SK-N-SH (cell line): ENCODE data around the gene PELI2. TPM values are rescaled to one million over a fixed set of nuclear protein-coding genes. Genes with fewer than 3 reads are reported as not detected.

Experiments
- CTCF ChIA-PET: fragments of 300-600, 350-600 bp; formaldehyde crosslinking; extraction: SDS; loops from one replicate; lab custom pipeline; 2021; lab: Yijun Ruan, JAX
- POLR2A ChIA-PET: fragments of 350-600 bp; sonication (Branson Sonifier 250); formaldehyde crosslinking; extraction: SDS; loops from one replicate; lab custom pipeline; 2020; ENCODE audit warnings: antibody characterized with exemption, inconsistent platforms; lab: Yijun Ruan, JAX
- DNase-seq: peaks from one replicate; pipeline ENCODE4 v3.0.0; 2012
- H2AFZ ChIP-seq: fragments of 200-600 bp; sonication (generic); 2 replicates; pipeline ENCODE4 v1.8.1; 2016; ENCODE audit warnings: antibody characterized with exemption, mild to moderate bottlenecking, low read depth
- H3F3A ChIP-seq: fragments of 200-600 bp; sonication (generic); replicated peaks from 2 replicates; pipeline ENCODE3; 2016; ENCODE audit warnings: antibody characterized with exemption, mild to moderate bottlenecking; ENCODE audit not compliant: insufficient read depth
- H3K27ac ChIP-seq, 2 experiments: fragments of 200-500 bp in 1 of 2; fragments of 200-600 bp in 1 of 2; sonication (Bioruptor generic) in 1 of 2; sonication (generic), shearing (Covaris generic) in 1 of 2; 2 replicates each; pipeline versions ENCODE4 v1.5.1 to v1.6.1; 2014 to 2016; ENCODE audit warnings: low read depth in 2 of 2, inconsistent platforms in 1 of 2, low read length in 1 of 2, mild to moderate bottlenecking in 1 of 2, mixed read lengths in 1 of 2
- H3K27me3 ChIP-seq: fragments of 200-600 bp; sonication (generic), shearing (Covaris generic); 2 replicates; pipeline ENCODE4 v1.6.1; 2016; ENCODE audit warnings: mixed run types; ENCODE audit not compliant: insufficient read depth
- H3K36me3 ChIP-seq, 2 experiments: fragments of 200-500 bp in 1 of 2; fragments of 200-600 bp in 1 of 2; sonication (Bioruptor generic) in 1 of 2; sonication (generic) in 1 of 2; replicated peaks in 1 of 2; 2 replicates each; pipeline versions ENCODE3 to v1.5.1; 2014 to 2016; ENCODE audit warnings: low read length in 1 of 2, mild to moderate bottlenecking in 1 of 2; ENCODE audit not compliant: insufficient read depth in 2 of 2, control insufficient read depth in 1 of 2
- H3K4me1 ChIP-seq, 2 experiments: fragments of 200-500 bp in 1 of 2; fragments of 200-600 bp in 1 of 2; sonication (Bioruptor generic) in 1 of 2; sonication (generic), shearing (Covaris generic) in 1 of 2; 2 replicates each; pipeline versions ENCODE4 v1.5.1 to v1.6.1; 2014 to 2016; ENCODE audit warnings: low read depth in 1 of 2, low read length in 1 of 2, mixed run types in 1 of 2; ENCODE audit not compliant: insufficient read depth in 2 of 2, control insufficient read depth in 1 of 2
- H3K4me2 ChIP-seq: fragments of 200-600 bp; sonication (generic), shearing (Covaris generic); 2 replicates; pipeline ENCODE4 v1.6.1; 2017; ENCODE audit warnings: mixed run types
- H3K4me3 ChIP-seq, 2 experiments: fragments of 200-500 bp in 1 of 2; fragments of 200-600 bp in 1 of 2; sonication (Bioruptor generic) in 1 of 2; sonication (generic), shearing (Covaris generic) in 1 of 2; 2 replicates each; pipeline versions ENCODE4 v1.5.1 to v1.8.1; 2014 to 2016; ENCODE audit warnings: low read depth in 2 of 2, inconsistent platforms in 1 of 2, low read length in 1 of 2, mild to moderate bottlenecking in 1 of 2, mixed read lengths in 1 of 2, moderate library complexity in 1 of 2
- H3K79me2 ChIP-seq: fragments of 200-600 bp; sonication (generic); 2 replicates; pipeline ENCODE4 v1.8.1; 2017; ENCODE audit warnings: mild to moderate bottlenecking; ENCODE audit not compliant: insufficient read depth
- H3K9ac ChIP-seq: fragments of 200-600 bp; sonication (generic); 2 replicates; pipeline ENCODE4 v1.6.1; 2017; ENCODE audit warnings: mixed run types
- H3K9me2 ChIP-seq: fragments of 200-600 bp; sonication (generic); 2 replicates; pipeline ENCODE4 v1.6.1; 2017; ENCODE audit warnings: mixed run types
- H3K9me3 ChIP-seq: fragments of 200-600 bp; sonication (generic); 2 replicates; pipeline ENCODE4 v1.6.1; 2017; ENCODE audit warnings: mixed run types, mild to moderate bottlenecking, moderate library complexity
- H4K20me1 ChIP-seq: fragments of 200-600 bp; sonication (generic); 2 replicates; pipeline ENCODE4 v1.6.1; 2017; ENCODE audit warnings: mild to moderate bottlenecking, mixed run types; ENCODE audit not compliant: insufficient read depth
- CHD2 ChIP-seq: fragments of 150-350 bp; IDR thresholded peaks from 2 replicates; pipeline ENCODE4 v1.6.1; 2018; ENCODE audit warnings: low read length; ENCODE audit not compliant: partially characterized antibody
- ELF1 ChIP-seq: IDR thresholded peaks from 2 replicates; pipeline ENCODE4 v1.4.0; 2012
- EP300 ChIP-seq, 2 experiments: IDR thresholded peaks; 2 replicates each; pipeline versions ENCODE4 v1.4.0 to v1.6.1; 2012; ENCODE audit warnings: borderline replicate concordance in 1 of 2, low read depth in 1 of 2, low read length in 1 of 2
- FOSL2 ChIP-seq: IDR thresholded peaks from 2 replicates; pipeline ENCODE4 v1.4.0; 2012; ENCODE audit warnings: low read depth, mild to moderate bottlenecking, moderate library complexity, borderline replicate concordance
- FOXJ3 ChIP-seq: sonication (generic); formaldehyde crosslinking; IDR thresholded peaks from 2 replicates; pipeline ENCODE4 v1.5.1; 2020; ENCODE audit warnings: mild to moderate bottlenecking, missing genetic modification reagents
- FOXM1 ChIP-seq: IDR thresholded peaks from 2 replicates; pipeline ENCODE4 v1.4.0; 2012; ENCODE audit warnings: low read depth, mild to moderate bottlenecking
- GABPA ChIP-seq: IDR thresholded peaks from 2 replicates; pipeline ENCODE4 v1.4.0; 2012; ENCODE audit warnings: low read depth, mild to moderate bottlenecking
- MAX ChIP-seq: IDR thresholded peaks from 2 replicates; pipeline ENCODE4 v1.4.0; 2012; ENCODE audit warnings: low read depth
- MXI1 ChIP-seq: IDR thresholded peaks from 2 replicates; pipeline ENCODE4 v1.6.1; 2012; ENCODE audit warnings: mild to moderate bottlenecking, low read depth, low read length, improper control_type of control experiment
- NRF1 ChIP-seq: IDR thresholded peaks from 2 replicates; pipeline ENCODE4 v1.6.1; 2012; ENCODE audit warnings: low read depth, mild to moderate bottlenecking, low read length
- POLR2AphosphoS5 ChIP-seq: IDR thresholded peaks from 2 replicates; pipeline ENCODE4 v1.6.1; 2012; ENCODE audit warnings: low read depth, low read length
- RCOR1 ChIP-seq: fragments of 150-350 bp; IDR thresholded peaks from 2 replicates; pipeline ENCODE4 v1.6.1; 2017; ENCODE audit warnings: antibody characterized with exemption, low read length
- SMC3 ChIP-seq: IDR thresholded peaks from 2 replicates; pipeline ENCODE4 v1.6.1; 2012; ENCODE audit warnings: low read depth, low read length, improper control_type of control experiment
- TAF1 ChIP-seq: IDR thresholded peaks from 2 replicates; pipeline ENCODE4 v1.6.1; 2012; ENCODE audit warnings: low read depth, mild to moderate bottlenecking, low read length, moderate library complexity, borderline replicate concordance
- USF2 ChIP-seq: fragments of 150-350 bp; IDR thresholded peaks from 2 replicates; pipeline ENCODE4 v1.6.1; 2017; ENCODE audit warnings: antibody characterized with exemption, low read length, low read depth, borderline replicate concordance
- YY1 ChIP-seq: IDR thresholded peaks from 2 replicates; pipeline ENCODE4 v1.4.0; 2012; ENCODE audit warnings: low read depth, mild to moderate bottlenecking
- ZBTB33 ChIP-seq: IDR thresholded peaks from 2 replicates; pipeline ENCODE4 v1.4.0; 2012; ENCODE audit warnings: low read depth, borderline replicate concordance
- WGBS: methylation state at CpG from one replicate; pipeline ENCODE4 v1.1.6; 2017; ENCODE audit warnings: low lambda C conversion rate; 5-methylcytosine and 5-hydroxymethylcytosine counted together
- polyA plus RNA-seq, 3 experiments: library from polyadenylated mRNA; depleted of rRNA; stranded (reverse); fragments of >200 nt; gene quantifications; 2 replicates each; pipeline ENCODE4 v1.2.3, GENCODE V29; 2012

PELI2 gene
- polyA plus RNA-seq, 1 of the 3 experiments (the other 2 are of a cell fraction): not detected

GRCh38 chr14:56152221-56152620 is 34.0 kb downstream of the PELI2 start:
- no peaks in the 10 kb centered on the region for H3K4me1 ChIP-seq
- TF ChIP-seq ZBTB33 (no peak), ELF1 (no peak), FOXJ3 (CRISPR knock-in tag) (no peak), NRF1 (no peak), EP300 (IDR thresholded peaks at IDR 0.05; ENCODE audit: borderline replicate concordance in 1 of 2, low read depth in 1 of 2, low read length in 1 of 2) (no peak), USF2 (no peak), FOSL2 (no peak), CHD2 (no peak), FOXM1 (no peak), MAX (no peak)
- POLR2A ChIA-PET: no interaction called here
- H3K4me2 ChIP-seq: no peak overlapping the region
- no peaks in the 10 kb centered on the region for H3K36me3 ChIP-seq
- 0 out of 2 replicates have a peak, but pooled peaks cover 3% of the 10 kb centered on the region for H4K20me1 ChIP-seq
- H3K9ac ChIP-seq: no peak overlapping the region
- H3F3A ChIP-seq: no peaks in the 10 kb centered on the region
- H3K9me3 ChIP-seq: no peaks in the 10 kb centered on the region
- no peak for DNase-seq
- peaks cover 21% of the 10 kb centered on the region; the same call in 1 of the 2 replicates for H3K27me3 ChIP-seq
- H3K9me2 ChIP-seq: no peaks in the 10 kb centered on the region
- H3K4me3 ChIP-seq: no peak overlapping the region
- WGBS: 7% methylated on average over 1 of the region's 1 CpG
- CTCF ChIA-PET: no interaction called here
- H3K79me2 ChIP-seq: no peaks in the 10 kb centered on the region
- H2AFZ ChIP-seq: no peak overlapping the region
- H3K27ac ChIP-seq: no peak overlapping the region

- Histone ChIP-seq H3K27me3 (peaks cover 20% of the 10 kb centered on the region; the same call in 1 of the 2 replicates), H3K9me2 (no peaks in the 10 kb centered on the region), H3K4me2 (no peak overlapping the region), H3K27ac (no peak overlapping the region), H3K9ac (no peak overlapping the region), H3F3A (no peaks in the 10 kb centered on the region), H2AFZ (no peak overlapping the region), H3K4me3 (no peak overlapping the region), H3K4me1 (no peaks in the 10 kb centered on the region), H3K79me2 (no peaks in the 10 kb centered on the region), H3K36me3 (no peaks in the 10 kb centered on the region), H4K20me1 (0 out of 2 replicates have a peak, but pooled peaks cover 3% of the 10 kb centered on the region), H3K9me3 (no peaks in the 10 kb centered on the region)
- no peak for DNase-seq
- POLR2A ChIA-PET: no interaction called here
- no peak for TF ChIP-seq NRF1
- TF ChIP-seq TAF1: no peak
- TF ChIP-seq CHD2: no peak
- TF ChIP-seq MAX: no peak
- no peak for TF ChIP-seq POLR2AphosphoS5
- no peak for TF ChIP-seq GABPA
- TF ChIP-seq YY1: no peak
- no peak for TF ChIP-seq FOXJ3 (CRISPR knock-in tag)
- no peak for TF ChIP-seq MXI1
- no peak for TF ChIP-seq USF2
- no peak for TF ChIP-seq SMC3
- TF ChIP-seq RCOR1: no peak
- 12% methylated on average over 2 of the region's 2 CpGs for WGBS
- CTCF ChIA-PET: no interaction called here
Observed at GRCh38 chr14:56153267-56153666, 35.1 kb downstream of the PELI2 start.
